Activated CD8-positive, alpha-beta memory T cell treated with anti-CD3 and anti-CD28 coated beads for 24 hours (primary cell): ENCODE results near the gene FDX2.

ENCODE experiments used
- DNase-seq: peaks from one replicate; pipeline ENCODE4 v3.0.0-alpha.2; 2020

FDX2 gene

DNA sequence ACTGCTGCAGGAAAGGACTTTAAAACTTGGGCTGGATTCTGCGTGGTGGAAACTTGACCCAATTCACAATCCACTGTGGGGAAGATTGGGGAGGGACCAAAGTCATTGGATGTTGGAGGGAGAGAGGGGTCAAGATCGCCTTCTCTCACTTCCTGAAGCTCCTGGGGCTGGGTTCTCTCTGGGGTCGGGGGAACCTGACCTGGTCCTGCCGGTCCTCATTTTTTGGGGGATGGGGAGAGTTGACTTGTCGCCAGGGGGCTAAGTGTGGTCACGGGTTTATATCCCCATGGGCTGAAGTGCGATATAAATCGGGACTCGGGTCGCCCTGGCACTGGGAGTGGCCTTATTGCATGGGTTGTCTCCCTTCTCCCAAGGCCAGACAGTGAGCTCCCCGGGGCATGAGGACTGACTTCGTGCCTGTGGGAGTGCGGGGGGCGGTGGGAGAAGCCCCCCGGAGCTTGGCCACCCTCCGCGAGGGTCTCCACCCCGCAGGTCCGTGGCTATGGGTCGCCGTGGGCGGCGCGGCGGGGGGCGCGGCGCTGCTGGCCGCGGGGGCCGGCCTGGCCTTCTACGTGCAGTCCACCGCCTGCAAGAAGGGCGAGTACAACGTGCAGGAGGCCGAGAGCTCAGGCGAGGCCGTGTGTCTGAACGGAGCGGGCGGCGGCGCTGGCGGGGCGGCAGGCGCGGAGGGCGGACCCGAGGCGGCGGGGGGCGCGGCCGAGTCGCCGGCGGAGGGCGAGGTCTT is 19.8 kb downstream of the FDX2 start:
- no peak for DNase-seq

DNA sequence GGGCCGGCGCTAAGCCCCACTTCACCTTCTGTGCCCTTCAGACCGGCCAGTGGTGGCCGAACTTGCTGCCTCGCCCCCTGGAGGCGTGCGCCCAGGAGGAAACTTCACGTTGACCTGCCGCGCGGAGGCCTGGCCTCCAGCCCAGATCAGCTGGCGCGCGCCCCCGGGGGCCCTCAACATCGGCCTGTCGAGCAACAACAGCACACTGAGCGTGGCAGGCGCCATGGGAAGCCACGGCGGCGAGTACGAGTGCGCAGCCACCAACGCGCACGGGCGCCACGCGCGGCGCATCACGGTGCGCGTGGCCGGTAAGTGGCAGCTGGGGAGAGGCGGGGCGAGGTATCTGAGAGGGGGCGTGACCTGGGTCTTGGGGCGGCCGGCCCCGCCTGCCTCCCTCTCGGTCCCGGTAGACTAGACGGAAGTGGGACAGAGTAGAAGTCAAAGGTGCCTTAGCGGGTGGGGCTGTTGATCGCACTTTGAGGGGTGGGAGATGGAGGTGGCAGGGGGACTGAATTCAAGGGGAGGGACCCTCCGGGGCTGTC is 20.4 kb downstream of the FDX2 start:
- DNase-seq = peak; percentile 76

GRCh38 chr19:10294368-10294697 is 21.5 kb downstream of the FDX2 start:
- DNase-seq = no peak

GRCh38 chr19:10293637-10294367 is 22.0 kb downstream of the FDX2 start:
- DNase-seq = no peak

- no peak for DNase-seq
Measured at GRCh38 chr19:10292789-10293636, 22.8 kb downstream of the FDX2 start.

GRCh38 chr19:10292206-10292788 is 23.5 kb downstream of the FDX2 start:
- peak; percentile 87 for DNase-seq

GRCh38 chr19:10291554-10292205 is 24.1 kb downstream of the FDX2 start:
- DNase-seq = no peak

GRCh38 chr19:10290876-10291553 is 24.8 kb downstream of the FDX2 start:
- peak; percentile 81 for DNase-seq

DNA sequence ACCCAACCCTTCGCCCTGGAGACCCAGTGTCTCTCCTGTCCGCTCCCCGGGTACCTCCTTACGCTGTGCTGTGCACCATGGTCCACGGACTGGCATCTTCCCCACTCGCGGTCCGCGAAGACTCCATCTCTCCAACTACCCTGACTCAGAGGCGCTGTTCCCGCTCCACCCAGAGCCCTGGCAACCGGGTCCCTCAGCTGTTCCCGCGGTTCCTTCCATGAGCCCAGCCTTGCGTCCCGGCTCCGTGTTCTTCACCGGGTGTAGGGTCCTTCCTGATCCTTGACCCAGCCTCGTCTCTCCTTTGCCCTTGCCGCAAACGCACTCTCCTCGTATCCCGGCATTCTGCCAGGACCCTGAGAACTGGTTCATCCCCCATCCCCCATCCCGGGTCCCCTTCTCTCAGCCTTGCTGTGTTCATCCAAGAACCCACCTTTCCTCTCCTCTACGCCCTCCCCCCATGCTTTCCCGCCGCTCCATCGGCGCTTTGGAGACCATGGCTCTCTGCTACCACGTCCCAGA is 25.4 kb downstream of the FDX2 start:
- peak; percentile 67 for DNase-seq

DNA sequence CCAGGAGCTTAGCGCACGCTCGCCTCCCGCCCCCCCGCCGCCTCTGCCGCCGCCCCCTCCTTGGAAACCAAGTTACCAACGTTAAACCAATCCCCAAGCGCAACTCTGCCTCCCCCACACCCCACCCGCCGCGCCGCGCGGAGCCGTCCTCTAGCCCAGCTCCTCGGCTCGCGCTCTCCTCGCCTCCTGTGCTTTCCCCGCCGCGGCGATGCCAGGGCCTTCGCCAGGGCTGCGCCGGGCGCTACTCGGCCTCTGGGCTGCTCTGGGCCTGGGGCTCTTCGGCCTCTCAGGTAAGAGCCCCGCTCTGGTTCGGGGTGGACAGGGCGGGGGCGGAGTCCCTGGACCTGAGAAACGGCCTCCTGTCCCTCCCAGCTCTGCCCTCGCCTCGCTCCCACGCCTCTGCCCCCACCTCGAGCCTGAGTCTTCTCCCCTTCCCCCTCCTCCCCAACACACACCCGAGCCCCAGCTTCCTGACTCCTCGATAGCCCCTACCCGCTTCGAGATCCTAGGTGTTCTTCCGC is 25.9 kb downstream of the FDX2 start, which contains the start of gene ICAM5:
Gene ICAM5 (plus strand): TSS at position 117 of the 521 bp plus-strand sequence. CDS start 92 bp downstream, at position 209.
- DNase-seq = no peak

GRCh38 chr19:10289167-10289835 is 26.5 kb downstream of the FDX2 start:
- DNase-seq = peak; percentile 88

- DNase-seq = peak; percentile 76
Measured at GRCh38 chr19:10288662-10289166, 27.1 kb downstream of the FDX2 start.

DNA sequence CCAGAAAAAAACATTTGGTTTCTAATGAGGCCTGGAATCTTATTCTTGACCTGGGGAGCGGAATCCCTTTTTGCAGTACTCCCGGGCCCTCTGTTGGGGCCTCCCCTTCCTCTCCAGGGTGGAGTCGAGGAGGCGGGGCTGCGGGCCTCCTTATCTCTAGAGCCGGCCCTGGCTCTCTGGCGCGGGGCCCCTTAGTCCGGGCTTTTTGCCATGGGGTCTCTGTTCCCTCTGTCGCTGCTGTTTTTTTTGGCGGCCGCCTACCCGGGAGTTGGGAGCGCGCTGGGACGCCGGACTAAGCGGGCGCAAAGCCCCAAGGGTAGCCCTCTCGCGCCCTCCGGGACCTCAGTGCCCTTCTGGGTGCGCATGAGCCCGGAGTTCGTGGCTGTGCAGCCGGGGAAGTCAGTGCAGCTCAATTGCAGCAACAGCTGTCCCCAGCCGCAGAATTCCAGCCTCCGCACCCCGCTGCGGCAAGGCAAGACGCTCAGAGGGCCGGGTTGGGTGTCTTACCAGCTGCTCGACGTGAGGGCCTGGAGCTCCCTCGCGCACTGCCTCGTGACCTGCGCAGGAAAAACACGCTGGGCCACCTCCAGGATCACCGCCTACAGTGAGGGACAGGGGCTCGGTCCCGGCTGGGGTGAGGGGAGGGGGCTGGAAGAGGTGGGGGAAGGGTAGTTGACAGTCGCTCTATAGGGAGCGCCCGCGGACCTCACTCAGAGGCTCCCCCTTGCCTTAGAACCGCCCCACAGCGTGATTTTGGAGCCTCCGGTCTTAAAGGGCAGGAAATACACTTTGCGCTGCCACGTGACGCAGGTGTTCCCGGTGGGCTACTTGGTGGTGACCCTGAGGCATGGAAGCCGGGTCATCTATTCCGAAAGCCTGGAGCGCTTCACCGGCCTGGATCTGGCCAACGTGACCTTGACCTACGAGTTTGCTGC is 28.7 kb downstream of the FDX2 start, which contains the start of gene ICAM4:
Gene ICAM4 (plus strand): TSS at position 153 of the 935 bp plus-strand sequence. CDS start 58 bp downstream, at position 211.
- peak; percentile 69 for DNase-seq

- DNase-seq = no peak
Measured at GRCh38 chr19:10285393-10285792, 30.4 kb downstream of the FDX2 start.

DNA sequence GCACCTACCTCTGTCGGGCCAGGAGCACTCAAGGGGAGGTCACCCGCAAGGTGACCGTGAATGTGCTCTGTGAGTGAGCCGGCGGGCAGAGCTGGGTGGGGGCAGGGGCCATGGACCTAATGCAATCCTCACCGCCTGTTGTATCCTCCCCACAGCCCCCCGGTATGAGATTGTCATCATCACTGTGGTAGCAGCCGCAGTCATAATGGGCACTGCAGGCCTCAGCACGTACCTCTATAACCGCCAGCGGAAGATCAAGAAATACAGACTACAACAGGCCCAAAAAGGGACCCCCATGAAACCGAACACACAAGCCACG is 30.9 kb downstream of the FDX2 start:
- no peak for DNase-seq

- no peak for DNase-seq
Measured at GRCh38 chr19:10284065-10284959, 31.5 kb downstream of the FDX2 start.

GRCh38 chr19:10283301-10284064 is 32.3 kb downstream of the FDX2 start:
- no peak for DNase-seq
